KMS-11 (cell line): ENCODE measurements around the gene TET3.

Source experiments
- H2AFZ ChIP-seq: fragments of 200-600 bp; sonication (generic); 2 replicates; pipeline ENCODE4 v1.6.1; 2016; ENCODE audit warnings: antibody characterized with exemption, mixed run types, low read depth
- H3K27ac ChIP-seq: fragments of 200-600 bp; sonication (generic); 2 replicates; pipeline ENCODE4 v1.6.1; 2016; ENCODE audit warnings: mild to moderate bottlenecking, mixed run types
- H3K27me3 ChIP-seq: fragments of 200-600 bp; sonication (generic); 2 replicates; pipeline ENCODE4 v1.6.1; 2017; ENCODE audit warnings: mild to moderate bottlenecking, low read depth, mixed run types, moderate library complexity; ENCODE audit not compliant: insufficient read depth
- H3K36me3 ChIP-seq: fragments of 200-600 bp; sonication (generic); 2 replicates; pipeline ENCODE4 v1.6.1; 2017; ENCODE audit warnings: mild to moderate bottlenecking, mixed run types; ENCODE audit not compliant: insufficient read depth
- H3K4me1 ChIP-seq: fragments of 200-600 bp; sonication (generic); 2 replicates; pipeline ENCODE4 v1.6.1; 2016; ENCODE audit warnings: mild to moderate bottlenecking, low read depth, mixed run types; ENCODE audit not compliant: poor library complexity, severe bottlenecking
- H3K4me2 ChIP-seq: fragments of 200-600 bp; sonication (generic); 2 replicates; pipeline ENCODE4 v1.7.0; 2016; ENCODE audit warnings: mild to moderate bottlenecking, mixed run types
- H3K4me3 ChIP-seq: fragments of 200-600 bp; sonication (generic); IDR thresholded peaks from 2 replicates; pipeline ENCODE4 v1.6.1; 2017; ENCODE audit warnings: low read depth, low read length, mixed read lengths; ENCODE audit not compliant: insufficient read depth
- H3K79me2 ChIP-seq: fragments of 200-600 bp; sonication (generic); 2 replicates; pipeline ENCODE4 v1.6.1; 2016; ENCODE audit warnings: low read depth, mixed run types; ENCODE audit not compliant: insufficient read depth
- H3K9ac ChIP-seq: fragments of 200-600 bp; sonication (generic); 2 replicates; pipeline ENCODE4 v1.6.1; 2016; ENCODE audit warnings: mild to moderate bottlenecking, mixed run types
- H4K20me1 ChIP-seq: fragments of 200-600 bp; sonication (generic); 2 replicates; pipeline ENCODE4 v1.6.1; 2016; ENCODE audit warnings: mild to moderate bottlenecking, mixed run types; ENCODE audit not compliant: insufficient read depth
- TF ChIP-seq, protein P1 (sequence below): fragments of 200-600 bp; sonication (generic); conservative IDR thresholded peaks from 2 replicates; pipeline ENCODE4 v1.6.1; 2017; ENCODE audit warnings: low read depth, mild to moderate bottlenecking, antibody characterized with exemption, low read length, moderate library complexity, mixed read lengths

Gene TET3

DNA sequence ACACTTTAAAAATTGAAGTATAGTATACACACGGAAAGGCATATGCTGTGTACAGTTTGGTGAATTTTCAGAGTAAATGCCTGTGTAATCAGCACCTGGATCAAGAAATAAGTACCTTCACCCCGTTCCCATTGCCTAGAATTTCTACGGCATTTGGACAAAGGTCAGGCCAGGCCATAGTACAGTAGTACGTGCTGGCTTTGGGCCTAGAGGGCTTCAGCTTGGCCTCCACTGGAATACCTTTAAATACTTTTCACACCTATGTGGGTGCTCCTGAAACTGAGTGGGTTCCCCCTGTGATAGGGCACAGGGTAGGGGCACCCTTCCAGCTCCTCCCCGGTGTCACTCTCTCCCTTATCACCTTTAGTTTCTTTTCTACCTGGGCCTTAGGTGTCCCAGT is 26.5 kb downstream of the TET3 start:
- Histone ChIP-seq H3K27ac (no peak overlapping the region), H3K4me3 (no peak overlapping the region), H3K27me3 (no peaks in the 10 kb centered on the region), H3K4me1 (no peaks in the 10 kb centered on the region), H3K79me2 (peaks cover 15% of the 10 kb centered on the region; the same call in 1 of the 2 replicates), H3K36me3 (no peaks in the 10 kb centered on the region), H4K20me1 (no peaks in the 10 kb centered on the region), H3K4me2 (no peak overlapping the region), H2AFZ (no peak overlapping the region), H3K9ac (no peak overlapping the region)
- TF ChIP-seq, protein P1, sequence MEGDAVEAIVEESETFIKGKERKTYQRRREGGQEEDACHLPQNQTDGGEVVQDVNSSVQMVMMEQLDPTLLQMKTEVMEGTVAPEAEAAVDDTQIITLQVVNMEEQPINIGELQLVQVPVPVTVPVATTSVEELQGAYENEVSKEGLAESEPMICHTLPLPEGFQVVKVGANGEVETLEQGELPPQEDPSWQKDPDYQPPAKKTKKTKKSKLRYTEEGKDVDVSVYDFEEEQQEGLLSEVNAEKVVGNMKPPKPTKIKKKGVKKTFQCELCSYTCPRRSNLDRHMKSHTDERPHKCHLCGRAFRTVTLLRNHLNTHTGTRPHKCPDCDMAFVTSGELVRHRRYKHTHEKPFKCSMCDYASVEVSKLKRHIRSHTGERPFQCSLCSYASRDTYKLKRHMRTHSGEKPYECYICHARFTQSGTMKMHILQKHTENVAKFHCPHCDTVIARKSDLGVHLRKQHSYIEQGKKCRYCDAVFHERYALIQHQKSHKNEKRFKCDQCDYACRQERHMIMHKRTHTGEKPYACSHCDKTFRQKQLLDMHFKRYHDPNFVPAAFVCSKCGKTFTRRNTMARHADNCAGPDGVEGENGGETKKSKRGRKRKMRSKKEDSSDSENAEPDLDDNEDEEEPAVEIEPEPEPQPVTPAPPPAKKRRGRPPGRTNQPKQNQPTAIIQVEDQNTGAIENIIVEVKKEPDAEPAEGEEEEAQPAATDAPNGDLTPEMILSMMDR: no peak

DNA sequence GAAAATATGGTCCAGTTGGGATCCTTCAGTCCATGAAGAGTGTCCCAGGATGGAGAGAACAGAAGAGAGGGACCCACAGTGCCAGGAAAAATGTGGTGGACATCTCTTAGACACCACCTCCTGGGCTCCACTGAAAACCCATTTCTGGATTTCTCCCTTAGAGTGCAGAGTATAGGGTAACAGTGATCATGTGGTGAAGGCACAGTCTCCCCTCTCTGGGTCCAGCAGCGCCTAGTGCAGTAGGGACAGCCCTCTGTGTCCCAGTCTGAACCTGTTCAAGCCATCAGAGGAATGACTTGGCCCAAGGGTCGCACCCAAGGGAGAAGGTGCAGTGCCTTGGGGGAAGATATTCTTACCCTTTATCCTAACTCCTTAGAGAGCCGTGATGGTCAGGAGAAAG is 30.1 kb downstream of the TET3 start:
- H3K36me3 ChIP-seq: no peaks in the 10 kb centered on the region
- H3K4me3 ChIP-seq: no peak overlapping the region
- no peak overlapping the region for H3K27ac ChIP-seq
- no peak overlapping the region for H3K4me2 ChIP-seq
- TF ChIP-seq, protein P1: no peak
- H3K79me2 ChIP-seq: peaks cover 11% of the 10 kb centered on the region; the same call in 1 of the 2 replicates
- H3K27me3 ChIP-seq: no peaks in the 10 kb centered on the region
- no peak overlapping the region for H3K9ac ChIP-seq
- H2AFZ ChIP-seq: no peak overlapping the region
- H4K20me1 ChIP-seq: no peaks in the 10 kb centered on the region
- peaks cover 10% of the 10 kb centered on the region for H3K4me1 ChIP-seq

DNA sequence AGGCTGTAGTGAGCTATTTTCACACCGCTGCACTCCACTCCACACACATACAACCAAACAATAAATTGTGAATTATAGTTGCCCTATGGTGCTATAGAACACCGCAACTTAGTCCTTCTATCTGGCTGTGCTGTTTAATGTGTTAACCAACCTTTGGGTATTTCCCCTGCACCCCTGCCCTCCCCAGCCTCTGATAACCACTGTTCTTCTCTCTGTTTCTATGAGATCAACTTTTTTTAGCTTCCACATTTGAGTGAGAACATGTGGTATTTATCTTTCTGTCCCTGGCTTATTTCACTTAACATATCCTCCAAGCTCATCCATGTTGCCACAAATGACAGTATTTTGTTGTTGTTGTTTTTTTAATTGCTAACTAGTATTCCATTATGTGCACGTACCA is 32.5 kb downstream of the TET3 start:
- Histone ChIP-seq H3K4me3 (no peak overlapping the region), H3K4me1 (peaks cover 33% of the 10 kb centered on the region), H3K4me2 (no peak overlapping the region), H3K36me3 (no peaks in the 10 kb centered on the region), H2AFZ (no peak overlapping the region), H3K27me3 (no peaks in the 10 kb centered on the region), H3K27ac (no peak overlapping the region), H3K79me2 (peaks cover 7% of the 10 kb centered on the region; the same call in 1 of the 2 replicates), H4K20me1 (no peaks in the 10 kb centered on the region), H3K9ac (no peak overlapping the region)
- TF ChIP-seq, protein P1: no peak

DNA sequence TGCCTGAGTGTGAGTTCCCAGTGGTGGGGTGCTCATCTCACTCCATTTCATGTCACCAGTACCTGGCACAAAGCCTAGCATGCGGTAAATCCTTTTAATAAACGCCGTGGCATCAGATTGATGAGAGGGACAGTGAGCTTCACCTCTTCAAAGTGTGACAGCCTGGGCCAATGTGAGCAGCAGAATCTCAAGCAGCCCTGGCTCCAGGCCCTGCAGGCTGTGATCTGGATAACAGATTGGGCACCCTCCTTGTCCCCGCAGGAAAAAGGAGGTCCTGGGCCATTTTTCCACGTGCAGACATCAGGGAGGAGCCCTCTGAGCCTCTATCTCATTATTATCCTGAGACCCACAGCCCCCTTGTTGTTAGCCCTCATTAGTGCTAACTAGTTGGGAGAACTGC is 34.8 kb downstream of the TET3 start:
- 0 out of 2 replicates have a peak, but pooled peaks cover 3% of the 10 kb centered on the region for H4K20me1 ChIP-seq
- no peak overlapping the region for H3K4me3 ChIP-seq
- peaks cover 20% of the 10 kb centered on the region; the same call in 1 of the 2 replicates for H3K79me2 ChIP-seq
- no peak overlapping the region for H3K27ac ChIP-seq
- no peaks in the 10 kb centered on the region for H3K36me3 ChIP-seq
- H3K9ac ChIP-seq: no peak overlapping the region
- H2AFZ ChIP-seq: no peak overlapping the region
- TF ChIP-seq, protein P1: no peak
- H3K4me1 ChIP-seq: peaks cover 40% of the 10 kb centered on the region
- no peak overlapping the region for H3K4me2 ChIP-seq
- H3K27me3 ChIP-seq: no peaks in the 10 kb centered on the region
